DOHH2 (cell line): ENCODE data around the gene PRDM16.

Experiments
- EZH2phosphoT487 ChIP-seq: fragments of 200-600 bp; sonication (generic); IDR thresholded peaks from 2 replicates; pipeline ENCODE4 v1.6.1; 2017; ENCODE audit warnings: borderline replicate concordance, mild to moderate bottlenecking, antibody characterized with exemption, low read length, moderate library complexity, mixed read lengths
- TF ChIP-seq, protein P1 (sequence below): fragments of 200-600 bp; sonication (generic); IDR thresholded peaks from one replicate; pipeline ENCODE4 v1.5.1; 2014; ENCODE audit warnings: antibody characterized with exemption, mild to moderate bottlenecking, low read depth, low read length; ENCODE audit not compliant: poor library complexity, severe bottlenecking

GRCh38 chr1:3270403-3271245, 201.6 kb downstream of the PRDM16 start:
- TF ChIP-seq, protein P1, sequence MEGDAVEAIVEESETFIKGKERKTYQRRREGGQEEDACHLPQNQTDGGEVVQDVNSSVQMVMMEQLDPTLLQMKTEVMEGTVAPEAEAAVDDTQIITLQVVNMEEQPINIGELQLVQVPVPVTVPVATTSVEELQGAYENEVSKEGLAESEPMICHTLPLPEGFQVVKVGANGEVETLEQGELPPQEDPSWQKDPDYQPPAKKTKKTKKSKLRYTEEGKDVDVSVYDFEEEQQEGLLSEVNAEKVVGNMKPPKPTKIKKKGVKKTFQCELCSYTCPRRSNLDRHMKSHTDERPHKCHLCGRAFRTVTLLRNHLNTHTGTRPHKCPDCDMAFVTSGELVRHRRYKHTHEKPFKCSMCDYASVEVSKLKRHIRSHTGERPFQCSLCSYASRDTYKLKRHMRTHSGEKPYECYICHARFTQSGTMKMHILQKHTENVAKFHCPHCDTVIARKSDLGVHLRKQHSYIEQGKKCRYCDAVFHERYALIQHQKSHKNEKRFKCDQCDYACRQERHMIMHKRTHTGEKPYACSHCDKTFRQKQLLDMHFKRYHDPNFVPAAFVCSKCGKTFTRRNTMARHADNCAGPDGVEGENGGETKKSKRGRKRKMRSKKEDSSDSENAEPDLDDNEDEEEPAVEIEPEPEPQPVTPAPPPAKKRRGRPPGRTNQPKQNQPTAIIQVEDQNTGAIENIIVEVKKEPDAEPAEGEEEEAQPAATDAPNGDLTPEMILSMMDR: no peak
- TF ChIP-seq EZH2phosphoT487: no peak
